ENCODE measurements around the gene C18orf63.

C18orf63 gene

DNA sequence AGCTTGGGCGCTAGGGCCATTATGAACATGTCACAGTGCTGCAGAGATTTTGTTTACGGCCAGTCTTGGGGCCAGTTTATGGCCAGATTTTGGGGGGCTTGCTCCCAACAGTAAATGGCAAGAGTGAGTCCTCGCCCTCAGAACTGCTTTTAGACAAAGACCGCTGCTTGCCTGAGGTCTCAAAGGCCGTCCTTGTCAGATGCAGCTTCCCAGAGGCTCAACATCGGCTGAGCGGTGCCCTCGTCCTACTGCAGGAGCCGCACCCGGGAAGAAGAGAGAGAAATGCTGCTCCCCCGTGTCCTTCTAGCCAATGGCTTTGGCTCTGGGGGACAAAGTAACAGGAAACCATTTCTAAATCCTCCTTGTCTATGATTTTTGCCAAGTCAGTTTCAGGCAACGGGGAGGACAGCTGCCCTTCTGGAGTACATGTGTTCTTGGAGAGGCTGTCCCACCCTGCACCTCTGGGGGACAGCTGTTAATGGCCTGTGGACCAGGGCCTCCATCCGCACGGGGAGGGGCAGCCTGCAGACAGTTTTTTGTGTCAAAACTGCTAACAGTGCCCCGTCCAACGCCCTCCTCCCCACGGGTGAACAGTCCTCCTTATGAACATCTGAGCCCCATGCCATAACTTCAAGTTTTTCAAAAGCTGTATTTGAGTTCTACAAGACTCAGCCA lies 66.1 kb downstream of the C18orf63 start:
- no peak for DNase-seq (ENCODE audit: low read depth)
- TF ChIP-seq MYC (IDR thresholded peaks at IDR 0.05; ENCODE audit: low read depth, low read length) (no peak), POLR2A (IDR thresholded peaks at IDR 0.05; ENCODE audit: extremely low read depth, insufficient read length) (no peak), CTCF (IDR thresholded peaks at IDR 0.05; ENCODE audit: low read depth, low read length) (no peak)
- TF ChIP-seq, protein P1, sequence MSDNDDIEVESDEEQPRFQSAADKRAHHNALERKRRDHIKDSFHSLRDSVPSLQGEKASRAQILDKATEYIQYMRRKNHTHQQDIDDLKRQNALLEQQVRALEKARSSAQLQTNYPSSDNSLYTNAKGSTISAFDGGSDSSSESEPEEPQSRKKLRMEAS (IDR thresholded peaks at IDR 0.05; ENCODE audit: low read depth, low read length) = no peak

GRCh38 chr18:74382481-74383017 lies 66.9 kb downstream of the C18orf63 start:
- no peak for DNase-seq (ENCODE audit: low read depth)
- H3K4me3 ChIP-seq (ENCODE audit: low read depth, low read length) = no peak overlapping the region
- no peak for TF ChIP-seq MYC (IDR thresholded peaks at IDR 0.05; ENCODE audit: low read depth, low read length)
- TF ChIP-seq POLR2A (IDR thresholded peaks at IDR 0.05; ENCODE audit: extremely low read depth, insufficient read length) = no peak
- no peak for TF ChIP-seq CTCF (IDR thresholded peaks at IDR 0.05; ENCODE audit: low read depth, low read length)
- TF ChIP-seq, protein P1 (IDR thresholded peaks at IDR 0.05; ENCODE audit: low read depth, low read length) = no peak

More for the DNA sequence above, 66.1 kb downstream of the C18orf63 start:
- no peak overlapping the region for H3K4me3 ChIP-seq (ENCODE audit: low read depth, low read length)

DNA sequence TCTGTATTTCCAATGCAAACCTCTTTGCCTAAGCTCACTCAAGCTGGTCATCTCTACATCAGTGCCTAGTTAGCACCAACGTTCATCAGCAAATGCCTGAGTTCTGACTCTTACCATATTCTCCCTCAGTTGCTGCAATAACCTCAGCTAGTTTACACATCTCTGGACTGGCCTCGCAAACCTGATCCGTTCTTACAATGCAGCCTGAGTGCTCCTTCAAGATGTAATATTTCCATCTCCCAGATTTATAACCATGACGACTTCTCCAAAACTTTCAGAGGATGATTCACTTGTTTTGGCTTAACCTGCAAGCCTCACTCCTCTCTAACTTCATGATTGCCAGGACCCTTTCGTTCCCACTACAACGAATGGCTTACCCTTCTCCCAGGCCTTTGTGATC lies 71.7 kb downstream of the C18orf63 start:
- DNase-seq (ENCODE audit: low read depth) = no peak
- H3K4me3 ChIP-seq (ENCODE audit: low read depth, low read length) = no peak overlapping the region
- TF ChIP-seq POLR2A (IDR thresholded peaks at IDR 0.05; ENCODE audit: extremely low read depth, insufficient read length) = no peak
- TF ChIP-seq CTCF (IDR thresholded peaks at IDR 0.05; ENCODE audit: low read depth, low read length) = no peak
- TF ChIP-seq MYC (IDR thresholded peaks at IDR 0.05; ENCODE audit: low read depth, low read length) = no peak
- TF ChIP-seq, protein P1 (IDR thresholded peaks at IDR 0.05; ENCODE audit: low read depth, low read length) = no peak

DNA sequence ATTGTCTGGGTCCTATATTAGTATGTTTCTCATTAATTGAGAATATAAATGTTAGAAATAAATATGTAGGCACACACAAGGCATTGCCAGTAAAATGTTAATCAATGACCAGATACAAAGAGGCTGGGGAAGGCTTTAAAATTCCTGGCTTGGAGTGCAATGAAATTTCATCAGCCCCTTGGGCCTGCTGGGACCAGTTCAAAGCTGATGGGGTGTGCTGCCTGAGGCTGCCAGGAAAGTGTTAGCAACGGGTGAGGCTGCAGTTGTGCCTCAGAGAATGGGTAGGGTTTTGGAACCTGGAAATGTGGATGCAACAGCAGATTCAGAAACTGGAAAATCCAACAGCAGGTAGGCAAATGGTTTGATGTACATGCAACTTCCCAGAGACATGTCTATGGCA lies 72.6 kb downstream of the C18orf63 start:
- DNase-seq (ENCODE audit: low read depth) = no peak
- H3K4me3 ChIP-seq (ENCODE audit: low read depth, low read length) = no peak overlapping the region
- TF ChIP-seq CTCF (IDR thresholded peaks at IDR 0.05; ENCODE audit: low read depth, low read length) (no peak), MYC (IDR thresholded peaks at IDR 0.05; ENCODE audit: low read depth, low read length) (no peak), POLR2A (IDR thresholded peaks at IDR 0.05; ENCODE audit: extremely low read depth, insufficient read length) (no peak)
- TF ChIP-seq, protein P1 (IDR thresholded peaks at IDR 0.05; ENCODE audit: low read depth, low read length) = no peak

DNA sequence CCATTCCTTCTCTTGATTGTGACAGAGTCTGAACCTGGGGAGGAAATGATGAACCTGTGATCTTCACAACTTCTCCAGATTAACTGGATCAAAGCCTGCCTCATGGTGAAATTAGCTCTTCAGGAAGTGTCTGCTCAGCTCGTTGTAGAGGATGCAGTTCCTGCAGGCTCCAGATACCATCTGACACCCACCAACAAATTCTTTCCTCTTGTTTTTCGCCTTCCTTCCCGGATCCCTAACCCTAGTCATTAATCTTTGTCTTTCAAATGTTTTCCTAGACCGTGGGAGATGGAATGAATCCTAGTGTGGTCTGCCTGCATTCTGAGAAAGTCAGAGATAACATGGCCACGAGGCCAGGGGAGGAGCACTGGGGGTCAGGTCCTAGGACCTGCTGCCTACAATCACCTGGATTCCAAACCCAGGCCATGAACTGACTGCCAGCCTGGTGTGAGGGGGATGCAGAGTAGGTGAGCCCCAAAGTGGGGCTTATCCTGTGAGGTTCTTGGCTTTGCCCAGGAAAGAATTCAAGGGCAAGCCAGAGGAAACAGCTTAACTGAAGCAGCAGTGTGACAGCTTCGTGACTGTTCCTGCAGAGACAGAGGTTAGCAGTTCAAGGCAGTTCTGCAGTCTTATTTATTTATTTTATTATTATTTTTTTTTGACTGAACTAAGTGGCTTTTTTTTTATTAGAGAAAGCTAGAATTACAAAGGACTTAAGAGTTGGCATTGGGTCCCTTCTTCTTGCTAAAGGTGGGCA lies 73.7 kb downstream of the C18orf63 start:
- no peak for TF ChIP-seq CTCF (IDR thresholded peaks at IDR 0.05; ENCODE audit: low read depth, low read length)
- TF ChIP-seq, protein P1 (IDR thresholded peaks at IDR 0.05; ENCODE audit: low read depth, low read length) = no peak
- no peak for TF ChIP-seq POLR2A (IDR thresholded peaks at IDR 0.05; ENCODE audit: extremely low read depth, insufficient read length)
- no peak for TF ChIP-seq MYC (IDR thresholded peaks at IDR 0.05; ENCODE audit: low read depth, low read length)
- no peak overlapping the region for H3K4me3 ChIP-seq (ENCODE audit: low read depth, low read length)
- no peak for DNase-seq (ENCODE audit: low read depth)

All from NB4 (cell line).